NCI-H1092 treated with DMSO at 0.1 percent for 48 hours (cell line): ENCODE data around the gene CARS2.
A peak's percentile ranks its signal among the peaks of the same experiment; 100 is the strongest.
"Not testable (repeated sequence)": the region's sequence is repeated elsewhere in the genome, so short reads cannot be mapped to it uniquely, and the experiment has no call there.

Source experiments
- DNase-seq: peaks from one replicate; lab custom pipeline; 2025; lab: John Stamatoyannopoulos, UW

Gene CARS2

DNA sequence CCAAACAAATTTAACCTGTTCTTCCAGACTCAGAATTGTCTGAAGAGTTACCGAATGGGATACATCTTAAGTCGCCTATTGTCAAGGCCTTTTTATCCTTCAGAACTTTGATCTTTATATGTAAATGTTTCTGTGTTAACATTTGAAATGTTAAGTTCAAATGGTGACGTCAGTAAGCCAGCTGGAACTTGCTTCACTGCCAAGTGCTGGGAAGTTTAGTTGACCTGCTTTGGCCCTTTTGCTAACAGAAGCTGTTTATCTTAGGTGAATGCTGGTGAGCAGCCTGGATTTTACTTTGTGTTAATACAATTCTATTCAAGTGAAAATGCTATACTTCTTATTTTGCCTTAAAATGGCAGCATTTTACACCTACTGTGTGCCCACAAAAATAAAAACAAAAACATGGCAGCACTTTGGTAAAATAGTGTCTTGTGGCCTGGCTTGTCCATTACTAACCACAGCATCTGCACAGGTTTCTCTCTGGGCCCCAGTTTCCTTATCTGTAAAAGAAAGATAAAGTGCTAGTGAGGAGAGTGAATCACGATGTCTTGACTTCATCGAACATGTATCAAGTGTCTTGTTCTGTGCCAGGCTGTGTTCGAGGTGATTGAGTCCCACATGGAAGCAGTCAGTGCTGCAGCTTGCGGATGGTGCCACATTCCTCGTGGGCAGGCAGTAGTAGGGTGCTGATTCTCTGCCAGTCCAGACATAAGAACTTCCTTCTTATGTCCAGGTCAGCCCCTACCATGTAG is 88.4 kb downstream of the CARS2 start:
- DNase-seq, result no peak

DNA sequence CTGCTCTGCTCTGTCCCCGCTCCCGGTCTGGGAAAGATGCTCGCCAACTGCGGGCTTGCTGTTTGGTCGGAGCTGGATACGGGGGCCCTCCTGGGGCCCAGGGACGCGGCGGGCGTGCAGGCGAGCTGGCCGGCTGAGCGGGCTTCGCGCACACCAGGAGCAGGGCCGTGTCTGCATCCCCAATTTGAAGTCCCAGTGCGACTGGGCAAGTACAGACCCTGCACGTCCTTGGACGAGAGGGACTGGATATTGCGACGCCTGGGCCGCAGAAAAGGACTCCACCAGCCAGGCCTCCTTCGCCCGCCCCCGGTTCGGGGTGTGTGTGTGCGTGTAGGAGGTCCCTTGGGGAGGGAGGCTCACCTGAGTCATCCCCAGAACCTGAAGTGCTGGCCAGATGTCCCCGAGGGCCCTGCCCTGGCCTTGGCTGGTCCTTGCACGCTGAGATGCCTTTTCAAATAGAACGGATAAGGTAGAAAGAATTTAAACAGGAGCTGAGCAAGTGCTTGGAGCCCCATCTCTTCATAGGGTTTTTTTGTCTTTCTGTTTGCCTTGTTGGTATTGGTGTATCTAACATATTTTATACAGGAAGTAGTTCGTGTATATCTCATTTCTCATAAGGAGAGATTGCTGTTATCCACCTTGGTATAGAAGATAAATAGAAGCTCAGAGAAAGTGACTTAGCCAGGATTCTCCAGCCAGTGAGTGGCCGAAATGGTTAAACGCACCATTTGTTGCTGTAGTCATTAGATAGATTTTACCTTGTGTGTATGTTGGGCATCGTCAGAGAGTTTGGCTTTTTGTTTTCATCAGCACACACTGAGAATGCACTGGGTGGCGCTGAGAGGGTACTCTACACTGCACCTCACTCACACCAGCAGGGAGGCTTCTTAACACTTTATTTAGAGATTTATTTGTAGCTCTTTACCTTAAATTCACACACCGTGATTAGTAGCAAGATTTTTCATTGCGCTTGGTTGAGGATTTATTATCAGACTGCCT is 89.5 kb downstream of the CARS2 start:
- peak; percentile 16 for DNase-seq

DNA sequence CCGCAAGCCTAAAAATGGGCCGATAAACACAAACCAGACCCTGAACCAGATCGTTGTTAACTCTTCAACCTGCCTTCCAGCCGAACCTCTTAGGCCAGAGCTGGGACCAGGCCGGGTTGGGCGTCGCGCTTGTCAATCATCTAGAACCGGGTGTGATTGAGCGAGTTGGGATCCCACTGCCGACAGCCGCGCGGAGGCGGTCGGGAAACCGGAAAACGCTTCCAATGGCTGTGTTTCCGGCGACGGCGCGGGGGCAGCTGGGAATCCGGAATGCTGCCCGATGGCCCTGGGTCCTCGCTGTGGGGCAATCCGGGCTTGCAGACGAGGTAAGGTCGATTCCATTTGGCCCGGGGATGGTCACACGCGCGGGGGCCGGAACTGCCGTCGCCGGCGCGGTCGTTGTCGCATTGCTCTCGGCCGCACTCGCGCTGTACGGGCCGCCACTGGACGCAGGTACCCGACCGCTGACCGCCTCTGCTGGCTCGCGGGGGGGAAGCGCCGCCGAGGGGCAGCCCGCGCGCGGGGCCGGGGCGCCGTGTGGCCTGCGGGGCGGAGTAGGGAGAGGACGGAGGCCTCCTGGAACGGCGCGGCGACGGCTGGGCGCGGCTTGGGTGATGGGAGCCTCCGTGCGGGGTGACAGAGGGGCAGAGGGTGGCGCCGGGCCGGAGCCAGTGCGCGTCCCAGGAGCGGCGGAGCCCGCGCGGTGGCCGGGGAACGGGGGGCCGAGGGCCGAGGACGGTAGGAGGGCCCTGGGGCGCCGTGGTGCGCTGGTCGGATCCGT is 90.4 kb downstream of the CARS2 start, which contains the start of gene NAXD:
TSS of gene NAXD (plus strand) at position 224 of the 781 bp plus-strand sequence. CDS start at position 281, 57 bp downstream.
- DNase-seq, result peak; percentile 95

DNA sequence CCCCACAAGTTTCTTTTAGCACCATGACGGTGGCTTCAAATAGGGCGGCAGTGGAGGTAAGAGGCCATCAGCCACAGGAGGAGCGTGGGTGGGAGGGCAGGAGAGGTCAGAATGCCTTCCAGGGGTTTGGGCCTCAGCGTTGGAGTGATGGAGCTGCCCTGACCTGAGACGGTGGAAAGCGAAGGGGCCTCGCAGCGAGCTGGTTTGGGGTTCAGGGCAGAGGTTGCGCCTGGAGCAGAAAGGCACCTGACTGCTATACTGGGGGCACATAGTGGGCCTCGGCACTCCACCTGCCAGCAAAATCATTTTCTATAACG is 91.0 kb downstream of the CARS2 start:
- no peak for DNase-seq

DNA sequence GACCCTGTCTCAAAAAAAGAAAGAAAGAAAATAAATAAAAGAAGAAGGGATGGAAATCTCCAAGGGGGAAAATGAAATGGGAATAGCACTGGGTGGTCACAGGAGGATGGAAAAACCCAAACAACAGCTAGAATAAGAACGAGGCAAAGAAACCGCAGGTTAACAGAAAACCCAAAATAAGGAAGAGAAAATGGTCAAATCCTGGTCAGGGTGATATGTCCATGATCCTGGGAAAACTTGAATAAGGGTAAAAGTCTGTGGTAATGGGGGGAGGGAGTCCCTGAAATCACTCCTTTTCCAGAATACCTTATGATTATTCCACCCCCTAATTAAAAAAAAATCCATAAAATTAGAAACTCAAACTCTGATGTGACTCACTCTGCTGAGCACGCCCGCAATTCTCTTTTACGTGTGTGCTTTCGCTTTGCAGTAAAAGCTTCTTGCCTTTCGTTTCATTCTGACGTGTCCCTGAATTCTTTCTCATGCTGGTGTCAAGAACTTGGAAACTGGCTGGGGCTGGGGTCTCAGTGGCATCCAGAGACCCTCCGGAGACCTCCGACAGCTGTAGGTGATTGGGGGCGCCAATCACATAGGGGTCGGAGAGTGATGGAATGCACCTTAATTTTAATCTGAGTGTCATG is 94.8 kb downstream of the CARS2 start:
- no peak for DNase-seq

DNA sequence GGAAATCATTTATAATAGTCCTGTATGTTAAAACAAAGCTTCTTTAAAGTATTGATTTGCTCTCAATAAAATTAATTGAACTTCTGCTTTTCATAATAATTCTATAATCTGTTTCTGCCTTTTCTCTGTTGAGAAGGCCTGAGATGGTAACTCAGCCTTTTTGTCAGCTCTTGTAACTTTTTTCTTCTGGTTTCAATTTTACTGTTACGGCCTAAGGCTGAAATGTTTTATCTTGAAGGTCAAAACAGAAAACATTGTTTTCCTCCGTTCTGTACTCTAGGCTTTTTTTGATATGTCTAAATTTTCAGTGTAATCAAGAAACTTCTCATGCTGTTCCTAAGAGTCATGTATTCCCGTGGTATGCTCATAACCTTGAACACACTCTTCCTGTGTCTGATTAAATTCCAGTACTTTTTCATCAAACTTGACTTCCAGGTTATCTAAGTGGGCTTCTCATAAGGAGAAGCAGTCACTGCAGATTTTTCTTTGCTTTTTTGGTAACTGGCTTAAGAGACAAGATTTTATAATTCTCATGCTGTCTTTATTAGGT is 98.2 kb downstream of the CARS2 start:
- DNase-seq, result no peak

DNA sequence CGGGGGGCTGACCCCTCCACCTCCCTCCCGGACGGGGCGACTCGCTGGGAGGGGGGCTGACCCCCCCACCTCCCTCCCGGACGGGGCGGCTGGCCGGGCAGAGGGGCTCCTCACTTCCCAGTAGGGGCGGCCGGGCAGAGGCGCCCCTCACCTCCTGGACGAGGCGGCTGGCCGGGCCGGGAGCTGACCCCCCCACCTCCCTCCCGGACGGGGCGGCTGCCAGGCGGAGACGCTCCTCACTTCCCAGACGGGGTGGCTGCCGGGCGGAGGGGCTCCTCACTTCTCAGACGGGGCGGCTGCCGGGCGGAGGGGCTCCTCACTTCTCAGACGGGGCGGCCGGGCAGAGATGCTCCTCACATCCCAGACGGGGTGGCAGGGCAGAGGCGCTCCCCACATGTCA is 99.6 kb downstream of the CARS2 start:
- DNase-seq, result not testable (repeated sequence)

DNA sequence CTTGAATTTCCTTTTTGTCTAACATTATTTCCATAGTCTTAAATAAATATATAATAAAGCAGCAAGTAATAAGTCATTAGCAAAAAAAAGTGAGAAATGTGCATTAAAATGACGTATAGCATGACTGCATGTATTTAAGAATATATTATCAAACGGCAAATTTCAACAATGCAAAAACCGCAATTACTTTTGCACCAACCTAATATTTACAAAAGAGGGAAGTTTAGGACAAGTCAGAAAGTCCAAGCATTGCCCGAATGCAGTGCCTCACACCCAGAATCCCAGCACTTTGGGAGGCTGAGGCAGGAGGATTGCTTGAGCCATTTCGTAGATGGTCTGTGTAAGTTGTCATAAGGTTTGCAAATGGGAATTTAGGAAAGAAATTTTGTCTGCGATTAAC is 100.8 kb downstream of the CARS2 start:
- no peak for DNase-seq

DNA sequence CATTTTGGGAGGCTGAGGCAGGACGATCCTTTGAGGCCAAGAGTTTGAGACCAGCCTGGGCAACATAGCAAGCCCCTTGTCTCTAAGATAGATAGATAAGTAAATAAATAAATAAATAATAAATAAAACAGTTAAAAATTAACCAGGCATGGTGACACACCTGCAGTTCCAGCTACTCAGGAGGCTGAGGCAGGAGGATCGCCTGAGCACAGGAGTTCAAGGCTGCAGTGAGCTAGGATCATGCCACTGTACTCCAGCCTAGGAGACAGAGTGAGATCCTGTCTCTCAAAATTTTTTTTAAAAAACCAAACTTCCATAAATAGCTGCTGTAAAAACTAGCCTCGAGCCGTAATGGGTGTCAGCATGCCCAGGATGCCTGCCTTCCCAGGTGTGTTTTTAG is 104.9 kb downstream of the CARS2 start:
- DNase-seq, result no peak

DNA sequence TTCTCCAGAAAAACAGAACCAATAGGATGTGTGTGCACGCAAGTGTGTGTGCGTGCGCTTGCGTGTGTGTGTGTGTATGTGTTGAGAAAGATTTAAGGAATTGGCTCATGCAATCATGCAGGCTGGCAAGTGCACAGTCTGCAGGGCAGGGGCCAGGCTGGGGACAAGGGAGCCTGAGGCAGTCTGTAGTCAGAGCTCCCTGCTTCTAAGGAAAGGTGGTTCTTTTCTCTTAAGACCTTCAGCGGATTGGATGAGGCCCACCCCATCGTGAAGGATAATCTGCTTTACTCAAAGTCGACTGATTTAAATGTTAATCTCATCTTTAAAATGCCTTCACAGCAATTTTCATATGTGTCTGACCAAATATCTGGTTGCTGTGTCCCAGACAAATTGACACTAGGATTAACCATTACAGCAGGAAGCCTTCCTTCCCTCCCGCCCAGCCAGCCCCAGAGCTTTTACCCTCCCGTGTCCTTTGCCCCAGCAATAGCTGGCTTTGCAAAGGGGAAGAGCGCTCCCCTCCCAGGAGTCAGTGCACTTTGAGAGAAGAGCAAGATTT is 105.6 kb downstream of the CARS2 start:
- no peak for DNase-seq

DNA sequence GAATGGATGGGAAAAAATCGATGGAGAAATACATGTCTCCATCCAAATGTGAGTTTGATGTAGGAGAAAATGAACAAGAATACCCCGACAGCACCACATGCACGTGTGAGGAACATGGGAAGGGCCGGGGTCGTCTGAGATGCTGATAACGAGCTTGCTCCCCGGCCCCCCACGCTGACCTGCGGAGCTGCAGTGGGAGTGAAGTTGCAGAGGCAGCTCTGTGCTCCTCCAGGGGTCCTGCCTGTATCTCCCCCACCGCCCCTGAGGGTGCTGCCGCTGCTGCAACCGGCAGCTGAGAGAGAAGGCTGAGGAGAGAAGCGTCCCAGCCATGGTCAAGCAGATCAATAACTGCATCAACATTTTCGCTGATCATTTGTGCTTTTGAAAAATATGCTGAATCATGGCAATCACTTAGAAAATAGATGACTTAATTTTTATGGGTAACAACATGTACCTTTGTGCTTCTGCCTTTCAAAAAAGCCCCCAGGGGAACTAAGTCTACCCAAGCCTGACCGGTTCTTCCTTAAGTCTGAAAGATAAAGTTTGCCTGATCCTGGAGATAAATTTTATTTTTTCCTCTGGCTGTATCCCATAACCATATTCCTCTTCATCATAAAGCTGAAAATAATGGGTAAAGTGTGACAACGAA is 108.8 kb downstream of the CARS2 start:
- DNase-seq, result no peak

DNA sequence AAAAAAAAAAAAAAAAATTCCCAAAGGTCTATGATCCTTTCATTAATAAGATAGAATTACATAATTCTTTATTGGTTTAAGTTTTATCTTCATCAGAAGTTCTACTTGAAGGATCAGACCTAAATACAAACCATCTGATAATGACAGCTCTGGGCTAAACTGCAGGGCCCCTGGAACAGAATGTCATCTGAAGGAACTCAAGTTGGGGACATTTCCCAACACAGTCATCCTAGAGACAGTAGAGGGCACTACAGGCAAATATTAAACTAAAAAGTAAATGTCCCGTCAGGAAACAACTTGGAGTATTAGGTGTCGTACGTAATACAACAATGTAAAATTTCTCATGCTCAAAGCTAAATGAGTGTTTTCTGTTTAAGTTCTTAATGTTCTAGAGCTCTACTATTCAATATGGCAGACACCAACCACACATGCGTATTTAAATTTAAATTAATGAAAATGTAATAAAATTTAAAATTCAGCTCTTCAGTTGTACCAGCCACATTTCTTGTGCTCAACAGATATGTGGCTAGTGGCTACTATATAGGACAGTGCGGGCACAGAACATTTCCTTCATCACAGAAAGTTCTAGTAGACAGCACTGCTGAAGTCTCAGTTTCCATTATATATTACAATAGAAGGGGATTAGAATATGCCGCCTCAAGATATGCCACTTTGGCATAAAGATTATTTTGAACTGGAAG is 112.3 kb downstream of the CARS2 start:
- peak; percentile 49 for DNase-seq

DNA sequence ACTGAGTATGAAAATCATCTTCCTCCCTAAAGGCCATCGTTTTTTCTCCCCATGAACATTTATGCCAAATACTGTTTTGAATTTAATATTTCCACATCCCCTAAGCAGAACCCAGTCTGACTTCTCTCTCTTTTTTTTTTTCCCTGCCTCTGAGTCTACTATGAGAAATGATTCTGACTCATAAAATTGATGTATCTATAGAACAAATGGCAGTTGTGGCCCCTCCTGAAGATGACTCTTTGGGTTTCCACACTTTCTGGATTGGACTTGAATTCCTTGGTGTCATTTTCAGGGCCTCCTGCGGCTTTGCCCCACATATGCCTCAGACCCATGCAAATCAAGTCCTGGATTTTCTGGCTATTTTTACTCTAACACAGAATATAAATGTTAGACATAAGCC is 113.3 kb downstream of the CARS2 start:
- DNase-seq, result no peak
